Measurements from ENCODE around the gene HMCN1.

The HMCN1 gene

GRCh38 chr1:185803241-185803640, 69.0 kb downstream of the HMCN1 start:
- no peak for DNase-seq (ENCODE audit: low read depth in 2 of 3, low spot score in 2 of 3)

DNA sequence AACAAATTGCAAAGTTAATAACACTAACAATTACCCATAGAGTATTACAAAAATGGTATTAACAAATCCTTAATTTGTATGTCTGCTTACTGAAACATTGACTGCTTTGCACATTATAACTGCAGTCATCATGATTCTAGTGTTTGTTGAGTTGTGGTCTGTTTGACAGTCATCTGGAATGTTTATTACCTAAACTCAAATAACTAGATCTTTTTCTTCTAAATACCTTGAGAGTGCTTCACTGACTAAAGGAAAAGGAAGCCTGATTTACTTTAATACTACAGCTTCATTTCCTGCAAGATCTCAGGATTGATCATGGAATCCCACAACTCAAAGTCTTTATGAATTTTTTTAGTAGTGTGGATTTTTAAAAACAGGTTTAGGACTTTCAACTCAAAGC, 70.0 kb downstream of the HMCN1 start:
- no peak for DNase-seq (ENCODE audit: low read depth in 2 of 3, low spot score in 2 of 3)

- DNase-seq (ENCODE audit: low read depth in 2 of 3, low spot score in 2 of 3), result no peak
Measured at GRCh38 chr1:185804608-185805007, 70.4 kb downstream of the HMCN1 start.

GRCh38 chr1:185807275-185807674, 73.1 kb downstream of the HMCN1 start:
- DNase-seq (ENCODE audit: low read depth in 2 of 3, low spot score in 2 of 3), result no peak

GRCh38 chr1:185808631-185809030, 74.4 kb downstream of the HMCN1 start:
- no peak for DNase-seq (ENCODE audit: low read depth in 2 of 3, low spot score in 2 of 3)

GRCh38 chr1:185811073-185811709, 77.0 kb downstream of the HMCN1 start:
- no peak for DNase-seq (ENCODE audit: low read depth in 2 of 3, low spot score in 2 of 3)

GRCh38 chr1:185812934-185813333, 78.7 kb downstream of the HMCN1 start:
- DNase-seq (ENCODE audit: low read depth in 2 of 3, low spot score in 2 of 3), result no peak

DNA sequence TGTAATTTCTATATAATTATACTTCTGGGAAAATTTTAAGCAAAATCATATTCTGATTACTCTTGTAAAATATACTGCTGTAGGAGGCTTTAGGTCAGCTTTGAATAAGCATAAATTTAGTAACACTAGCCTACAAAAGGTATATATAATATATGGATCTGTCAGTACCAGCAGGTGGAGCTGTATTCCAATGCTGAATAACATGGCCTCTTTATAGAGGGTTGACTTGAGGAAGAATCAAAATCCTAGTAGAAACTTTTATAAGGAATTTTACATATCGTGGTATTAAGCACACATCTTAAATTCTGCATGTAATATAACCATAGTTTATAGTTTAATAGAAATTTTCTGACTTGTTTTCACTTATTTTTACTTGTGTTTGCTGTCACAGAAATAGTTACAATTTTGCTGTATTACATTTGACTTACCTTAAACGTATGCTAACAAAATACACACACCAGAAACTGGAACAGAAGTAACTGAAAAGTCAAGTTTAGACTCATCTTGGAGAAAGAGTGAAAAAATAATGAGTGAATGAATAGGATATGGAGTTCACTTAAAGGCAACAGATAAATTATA, 79.3 kb downstream of the HMCN1 start:
- DNase-seq (ENCODE audit: low read depth in 2 of 3, low spot score in 2 of 3), result no peak

- no peak for DNase-seq (ENCODE audit: low read depth in 2 of 3, low spot score in 2 of 3)
Measured at GRCh38 chr1:185816460-185816859, 82.3 kb downstream of the HMCN1 start.

DNA sequence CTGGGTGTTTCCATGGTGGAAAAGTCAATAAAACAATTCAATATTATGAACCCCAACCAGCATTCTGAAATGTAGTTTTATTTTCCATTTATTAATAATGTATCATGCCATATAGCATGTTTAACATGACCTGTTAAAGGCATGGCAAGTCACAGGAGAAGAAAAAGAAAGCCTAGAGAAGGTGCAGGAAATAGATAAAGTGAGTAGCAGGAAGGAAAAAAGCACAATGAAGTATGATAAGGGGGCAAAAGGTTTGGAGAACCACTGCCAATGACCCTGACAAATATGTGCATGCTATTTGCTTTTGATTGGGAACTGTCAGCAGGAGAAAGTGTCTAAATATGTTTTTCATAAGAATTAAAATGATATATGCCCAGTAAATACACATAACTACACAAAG, 85.6 kb downstream of the HMCN1 start:
- DNase-seq (ENCODE audit: low read depth in 2 of 3, low spot score in 2 of 3), result no peak

- no peak for DNase-seq (ENCODE audit: low read depth in 2 of 3, low spot score in 2 of 3)
Measured at GRCh38 chr1:185821612-185822385, 87.6 kb downstream of the HMCN1 start.

GRCh38 chr1:185823467-185823866, 89.3 kb downstream of the HMCN1 start:
- no peak for DNase-seq (ENCODE audit: low read depth in 2 of 3, low spot score in 2 of 3)

GRCh38 chr1:185824106-185824505, 89.9 kb downstream of the HMCN1 start:
- DNase-seq (ENCODE audit: low read depth in 2 of 3, low spot score in 2 of 3), result no peak

DNA sequence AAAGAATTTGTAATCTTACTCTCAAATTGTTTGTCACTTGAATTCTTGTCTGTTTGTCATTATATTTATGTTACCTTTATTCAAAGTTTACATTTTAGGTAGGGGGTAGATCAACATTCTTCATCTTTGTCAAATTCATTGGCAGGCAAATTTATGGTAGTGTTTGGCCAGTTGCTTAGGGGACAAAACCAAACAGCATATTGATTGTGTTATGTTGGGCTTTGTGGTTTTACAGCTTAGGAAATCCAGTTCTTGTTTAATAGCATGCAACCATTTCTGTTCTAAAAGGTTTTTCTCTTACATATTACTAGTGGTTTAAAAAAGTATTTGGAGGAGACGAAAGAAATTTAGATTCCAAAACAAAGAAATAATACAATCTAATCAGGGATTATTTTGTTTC, 91.4 kb downstream of the HMCN1 start:
- no peak for DNase-seq (ENCODE audit: low read depth in 2 of 3, low spot score in 2 of 3)

- no peak for DNase-seq (ENCODE audit: low read depth in 2 of 3, low spot score in 2 of 3)
Measured at GRCh38 chr1:185834371-185834905, 100.2 kb downstream of the HMCN1 start.

GRCh38 chr1:185835191-185835590, 101.0 kb downstream of the HMCN1 start:
- DNase-seq (ENCODE audit: low read depth in 2 of 3, low spot score in 2 of 3), result no peak

DNA sequence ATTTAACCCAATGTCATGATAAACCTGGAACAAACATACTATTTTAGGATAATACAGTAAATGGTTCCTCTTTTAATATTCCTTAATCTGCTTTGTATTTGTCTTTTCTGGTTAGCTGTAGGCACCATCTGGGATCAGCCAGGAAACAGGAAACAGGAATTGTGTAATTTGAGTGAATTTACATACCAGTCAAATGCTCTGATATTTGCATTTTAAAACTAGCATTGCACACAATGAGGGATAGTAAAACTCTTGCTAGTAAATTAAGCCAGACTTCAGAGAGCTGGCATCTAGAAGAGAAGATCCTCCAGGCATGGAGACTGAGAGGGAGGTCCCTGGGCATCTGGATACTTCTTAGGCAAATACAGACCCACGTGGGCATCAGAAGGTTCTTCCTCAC, 103.5 kb downstream of the HMCN1 start:
- no peak for DNase-seq (ENCODE audit: low read depth in 2 of 3, low spot score in 2 of 3)

- DNase-seq (ENCODE audit: low read depth in 2 of 3, low spot score in 2 of 3), result no peak
Measured at GRCh38 chr1:185838111-185838510, 103.9 kb downstream of the HMCN1 start.

GRCh38 chr1:185840880-185841279, 106.7 kb downstream of the HMCN1 start:
- no peak for DNase-seq (ENCODE audit: low read depth in 2 of 3, low spot score in 2 of 3)

DNA sequence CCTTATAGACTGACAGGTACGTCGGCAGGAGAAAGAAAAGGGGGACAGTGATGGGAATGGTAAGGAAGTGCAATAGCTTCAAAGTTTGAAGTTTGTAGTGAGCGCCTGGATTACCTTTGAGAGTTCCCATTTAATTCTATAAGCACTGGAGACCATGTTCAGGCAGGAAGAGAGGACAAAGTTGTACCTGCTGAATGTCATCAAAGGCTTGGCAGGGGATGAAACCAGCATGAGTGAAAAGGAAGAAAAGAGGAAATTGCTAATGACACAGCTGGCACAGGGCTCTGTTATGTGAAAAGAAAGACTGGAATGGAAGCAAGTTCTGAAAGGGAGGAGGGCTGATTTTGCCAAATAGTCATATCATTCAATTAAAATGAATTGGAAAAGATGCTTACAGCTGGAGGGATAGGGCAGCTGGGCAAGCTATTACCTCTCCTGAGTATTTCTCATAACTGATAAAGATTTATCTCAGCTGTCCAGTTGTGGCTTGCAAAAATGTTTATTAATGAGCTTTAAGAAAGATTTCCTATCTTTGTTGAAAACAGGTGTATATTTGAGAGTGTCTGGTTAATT, 109.2 kb downstream of the HMCN1 start:
- no peak for DNase-seq (ENCODE audit: low read depth in 2 of 3, low spot score in 2 of 3)

DNA sequence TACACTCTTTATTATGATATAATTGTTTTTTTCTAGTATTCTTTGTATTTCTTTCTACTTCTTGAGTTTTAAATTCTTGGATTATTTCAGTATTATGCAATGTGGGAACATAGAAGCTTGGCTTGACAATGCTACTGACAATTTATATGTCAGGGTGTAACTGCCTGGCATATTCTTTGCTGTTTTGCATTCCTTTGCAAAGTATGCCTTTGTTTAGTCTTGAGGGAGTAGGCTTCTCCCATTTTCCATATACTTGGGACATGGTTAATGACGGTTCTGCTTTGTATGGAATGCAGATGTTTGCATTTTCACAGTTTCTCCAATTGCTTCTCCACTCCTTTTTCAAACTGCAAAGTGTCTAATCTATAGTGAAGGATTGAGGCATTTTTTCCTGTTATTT, 109.8 kb downstream of the HMCN1 start:
- DNase-seq (ENCODE audit: low read depth in 2 of 3, low spot score in 2 of 3), result no peak
